H1 (cell line): ENCODE data around the gene PRRT1. TPM values are rescaled to one million over a fixed set of nuclear protein-coding genes. Genes with fewer than 3 reads are reported as not detected.

Experiments used
- BACH1 ChIP-seq: IDR thresholded peaks from 2 replicates; pipeline ENCODE4 v1.6.1; 2012; ENCODE audit warnings: low read length, improper control_type of control experiment
- CBX5 ChIP-seq: fragments of 300-800, 300-1000 bp; sonication (generic); IDR thresholded peaks from 2 replicates; pipeline ENCODE4 v1.7.1; 2016; ENCODE audit warnings: antibody characterized with exemption, low read length, low read depth
- CTBP2 ChIP-seq: IDR thresholded peaks from 2 replicates; pipeline ENCODE4 v1.7.0; 2011; ENCODE audit warnings: borderline replicate concordance, mild to moderate bottlenecking, moderate library complexity, mixed read lengths, low read length; ENCODE audit not compliant: insufficient read depth, insufficient read length
- CTCF ChIP-seq, 3 experiments: IDR thresholded peaks; 1 replicate in 2 of 3; 2 replicates in 1 of 3; pipeline versions ENCODE4 v1.5.1 to v1.6.1; 2011; ENCODE audit warnings: low read length in 3 of 3, mild to moderate bottlenecking in 3 of 3, inconsistent platforms in 2 of 3, low read depth in 1 of 3, moderate library complexity in 1 of 3; ENCODE audit not compliant: insufficient read depth in 1 of 3; ENCODE audit errors: control extremely low read depth in 1 of 3
- GTF2F1 ChIP-seq: IDR thresholded peaks from 2 replicates; pipeline ENCODE4 v1.6.1; 2012; ENCODE audit warnings: low read depth, low read length, improper control_type of control experiment, borderline replicate concordance
- KDM5A ChIP-seq: fragments of 200-600 bp; IDR thresholded peaks from 2 replicates; pipeline ENCODE4 v1.7.1; 2012; ENCODE audit warnings: mild to moderate bottlenecking, low read length, inconsistent platforms, mixed read lengths
- POLR2A ChIP-seq, 2 experiments: IDR thresholded peaks; 1 replicate in 1 of 2; 2 replicates in 1 of 2; pipeline ENCODE4 v1.6.1; 2011; ENCODE audit warnings: low read depth in 2 of 2, low read length in 2 of 2, mild to moderate bottlenecking in 2 of 2; ENCODE audit errors: control extremely low read depth in 1 of 2
- SAP30 ChIP-seq: fragments of 300-600 bp; sonication (generic); IDR thresholded peaks from 2 replicates; pipeline ENCODE4 v1.7.1; 2012; ENCODE audit warnings: low read length, moderate library complexity, mild to moderate bottlenecking, inconsistent platforms; ENCODE audit not compliant: insufficient read depth, insufficient replicate concordance
- TAF7 ChIP-seq: optimal IDR thresholded peaks from 2 replicates; pipeline ENCODE3; 2011; ENCODE audit warnings: low read depth, mild to moderate bottlenecking, inconsistent platforms, low read length, moderate library complexity, borderline replicate concordance
- polyA plus RNA-seq, 7 experiments: library from polyadenylated mRNA; depleted of rRNA in 3 of 7; stranded (reverse) in 5 of 7; unstranded in 2 of 7; fragments of >200 nt in 5 of 7; fragments of 200-250 nt in 2 of 7; gene quantifications; 1 replicate in 5 of 7; 2 replicates in 1 of 7; 4 replicates in 1 of 7; pipeline versions ENCODE4 v1.2.1 to v1.2.3, GENCODE V29; 2011 to 2013; ENCODE audit warnings: missing spikeins in 2 of 7, mixed read lengths in 2 of 7
- total RNA-seq: library from RNA; stranded (reverse); fragmentation: NEBNext Ultra II Directional; extraction: Animal tissue kit (Norgen Biotek cat#: 25700); gene quantifications from 2 replicates; pipeline ENCODE4 v1.2.1, GENCODE V29; 2021

The PRRT1 gene
- total and polyA plus RNA-seq, 2 of the 8 experiments (the other 6 are each of a cell fraction or from before 2014, with no cell fraction given): 0.71 to 2.8 TPM

- TF ChIP-seq CTCF (IDR thresholded peaks at IDR 0.05; ENCODE audit: control extremely low read depth in 1 of 3, insufficient read depth in 1 of 3, low read depth in 1 of 3, low read length in 3 of 3) (no peak), POLR2A (IDR thresholded peaks at IDR 0.05; ENCODE audit: control extremely low read depth in 1 of 2, low read depth in 2 of 2, low read length in 2 of 2) (no peak), SAP30 (no peak), KDM5A (no peak), TAF7 (no peak), CBX5 (no peak), BACH1 (no peak), GTF2F1 (no peak), CTBP2 (no peak)
These were observed 35.4 kb upstream of the PRRT1 start (continued) for GRCh38 chr6:32187009-32187709.
